DND-41 (cell line): Measurements from ENCODE around the gene LRRC46.

Experiments
- ATAC-seq: fragments of 200-7000 bp; cut with Tn5 transposase; 3 replicates; pipeline ENCODE4 v1.9.1; 2021; ENCODE audit warnings: low read depth; ENCODE audit not compliant: insufficient read depth
- DNase-seq: peaks from one replicate; pipeline ENCODE4 v3.0.0-alpha.2; 2020
- H2AFZ ChIP-seq: 2 replicates; pipeline ENCODE4 v1.6.0; 2012; ENCODE audit warnings: low read depth, low read length
- H3K27ac ChIP-seq: 2 replicates; pipeline ENCODE4 v1.5.1; 2012; ENCODE audit warnings: low read length, inconsistent platforms
- H3K27me3 ChIP-seq: fragments of 200-600 bp; sonication (generic); 2 replicates; pipeline ENCODE4 v1.6.0; 2012; ENCODE audit warnings: low read length, mild to moderate bottlenecking, inconsistent platforms; ENCODE audit not compliant: insufficient read depth, poor library complexity
- H3K36me3 ChIP-seq: 2 replicates; pipeline ENCODE4 v1.5.1; 2012; ENCODE audit warnings: low read length, inconsistent platforms; ENCODE audit not compliant: insufficient read depth
- H3K4me1 ChIP-seq: 2 replicates; pipeline ENCODE4 v1.5.1; 2012; ENCODE audit warnings: mild to moderate bottlenecking, low read length; ENCODE audit not compliant: insufficient read depth
- H3K4me2 ChIP-seq: 2 replicates; pipeline ENCODE4 v1.6.0; 2012; ENCODE audit warnings: mild to moderate bottlenecking, moderate library complexity, low read length, inconsistent platforms; ENCODE audit not compliant: insufficient read depth
- H3K4me3 ChIP-seq, 2 experiments: fragments of 200-600 bp in 1 of 2; shearing (Covaris generic) in 1 of 2; 2 replicates each; pipeline ENCODE4 v1.5.1; 2012 to 2016; ENCODE audit warnings: inconsistent platforms in 2 of 2, low read length in 2 of 2, mild to moderate bottlenecking in 2 of 2, low read depth in 1 of 2, moderate library complexity in 1 of 2
- H3K79me2 ChIP-seq: 2 replicates; pipeline ENCODE4 v1.6.0; 2012; ENCODE audit warnings: low read length, inconsistent platforms; ENCODE audit not compliant: insufficient read depth
- H3K9ac ChIP-seq: 2 replicates; pipeline ENCODE4 v1.6.0; 2012; ENCODE audit warnings: low read depth, mild to moderate bottlenecking, inconsistent platforms, low read length, moderate library complexity
- H3K9me3 ChIP-seq: 2 replicates; pipeline ENCODE4 v1.5.1; 2012; ENCODE audit warnings: low read length, moderate library complexity, mild to moderate bottlenecking, inconsistent platforms; ENCODE audit not compliant: insufficient read depth, severe bottlenecking
- H4K20me1 ChIP-seq: 2 replicates; pipeline ENCODE4 v1.6.0; 2012; ENCODE audit warnings: low read length; ENCODE audit not compliant: insufficient read depth
- CTCF ChIP-seq: IDR thresholded peaks from 2 replicates; pipeline ENCODE4 v1.5.1; 2012; ENCODE audit warnings: borderline replicate concordance, low read length, moderate library complexity, mild to moderate bottlenecking; ENCODE audit not compliant: poor library complexity, severe bottlenecking; ENCODE audit errors: extremely low read depth
- EZH2 ChIP-seq: IDR thresholded peaks from 3 replicates; pipeline ENCODE4 v1.6.1; 2012; ENCODE audit warnings: borderline replicate concordance, low read depth, mild to moderate bottlenecking, moderate library complexity, low read length, inconsistent platforms; ENCODE audit not compliant: severe bottlenecking

LRRC46 gene

GRCh38 chr17:47856830-47857229 lies 25.4 kb downstream of the LRRC46 start:
- H3K27me3 ChIP-seq, result peaks cover 46% of the 10 kb centered on the region
- no peak overlapping the region for H2AFZ ChIP-seq
- H3K4me1 ChIP-seq, result no peaks in the 10 kb centered on the region
- ATAC-seq (no peak), DNase-seq (no peak)
- H3K4me3 ChIP-seq, result no peak overlapping the region
- H3K36me3 ChIP-seq, result no peaks in the 10 kb centered on the region
- H3K27ac ChIP-seq, result no peak overlapping the region
- no peaks in the 10 kb centered on the region for H4K20me1 ChIP-seq
- H3K79me2 ChIP-seq, result no peaks in the 10 kb centered on the region
- no peak overlapping the region for H3K9ac ChIP-seq
- no peak overlapping the region for H3K4me2 ChIP-seq
- no peaks in the 10 kb centered on the region for H3K9me3 ChIP-seq
- no peak for TF ChIP-seq EZH2
- no peak for TF ChIP-seq CTCF

- Histone ChIP-seq H4K20me1 (no peaks in the 10 kb centered on the region), H3K4me1 (no peaks in the 10 kb centered on the region), H2AFZ (no peak overlapping the region), H3K4me2 (no peak overlapping the region), H3K27me3 (peaks cover 40% of the 10 kb centered on the region), H3K36me3 (no peaks in the 10 kb centered on the region), H3K27ac (no peak overlapping the region), H3K79me2 (no peaks in the 10 kb centered on the region), H3K9ac (no peak overlapping the region), H3K9me3 (no peaks in the 10 kb centered on the region), H3K4me3 (no peak overlapping the region)
- DNase-seq (no peak), ATAC-seq (no peak)
- no peak for TF ChIP-seq CTCF
- no peak for TF ChIP-seq EZH2
Measured at GRCh38 chr17:47857551-47858455, 26.3 kb downstream of the LRRC46 start.

GRCh38 chr17:47860386-47860785 lies 28.9 kb downstream of the LRRC46 start:
- Histone ChIP-seq H3K36me3 (no peaks in the 10 kb centered on the region), H3K9me3 (no peaks in the 10 kb centered on the region), H3K4me1 (no peaks in the 10 kb centered on the region), H3K4me2 (no peak overlapping the region), H3K9ac (no peak overlapping the region), H3K4me3 (no peak overlapping the region), H3K27ac (no peak overlapping the region), H3K27me3 (peaks cover 16% of the 10 kb centered on the region), H3K79me2 (no peaks in the 10 kb centered on the region), H4K20me1 (no peaks in the 10 kb centered on the region), H2AFZ (no peak overlapping the region)
- no peak for ATAC-seq
- DNase-seq, result no peak
- no peak for TF ChIP-seq EZH2
- TF ChIP-seq CTCF, result no peak
